Upper lobe of left lung (tissue), 4 donors: ENCODE data around the gene ZFYVE1.

Source experiments
- CTCF ChIP-seq, 6 experiments: fragments of 450-650 bp in 4 of 6; fragments of 200-600 bp in 2 of 6; sonication (generic) in 2 of 6; IDR thresholded peaks; one replicate each; pipeline ENCODE4 v1.5.1; 2016 to 2019; ENCODE audit warnings: antibody characterized with exemption in 6 of 6
- EP300 ChIP-seq, 4 donors: sonication (generic); formaldehyde crosslinking; IDR thresholded peaks; one replicate each; pipeline ENCODE4 v1.5.1; 2017; ENCODE audit warnings: antibody characterized with exemption in 4 of 4, control low read depth in 2 of 4
- POLR2AphosphoS5 ChIP-seq, 2 donors: sonication (generic); formaldehyde crosslinking; IDR thresholded peaks; one replicate each; pipeline ENCODE4 v1.5.1; 2017; ENCODE audit warnings: antibody characterized with exemption in 2 of 2

DNA sequence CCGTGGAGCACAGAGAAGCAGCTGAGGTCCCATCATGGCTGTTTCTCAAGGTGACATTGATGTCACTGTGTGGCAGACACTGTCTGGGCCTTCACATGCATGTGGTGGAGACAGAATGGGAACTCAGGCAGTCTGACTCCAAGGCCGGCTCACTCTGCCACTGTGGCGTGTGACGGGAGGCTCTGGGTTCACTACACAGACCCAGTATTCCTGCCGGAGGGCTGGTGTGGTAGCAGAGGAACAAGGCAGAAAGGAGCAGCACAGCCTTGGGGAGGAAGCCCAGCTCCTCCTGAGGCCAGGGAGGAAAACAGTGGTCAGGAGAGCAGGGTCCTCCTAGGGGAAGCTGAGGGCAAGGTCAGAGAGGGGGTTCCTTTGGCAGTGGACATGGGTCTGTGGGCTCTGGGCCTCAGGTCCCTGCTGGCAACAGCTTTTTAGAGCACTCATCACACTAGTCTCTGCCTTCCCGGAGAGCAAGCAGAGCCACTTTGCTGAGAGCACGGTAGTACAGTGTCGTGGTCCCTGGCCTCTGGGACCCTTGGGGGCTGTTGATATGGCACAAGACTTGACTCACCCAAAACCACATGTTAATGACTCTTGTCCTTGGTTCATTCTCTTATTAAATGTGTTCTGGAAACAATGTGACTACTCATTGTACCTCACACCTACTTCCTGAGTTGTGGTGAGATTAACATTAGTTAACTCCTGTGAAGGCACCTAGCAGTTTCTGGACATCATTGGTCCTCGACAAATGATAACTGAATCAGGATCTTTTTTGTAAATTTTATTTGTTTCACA, 79.3 kb downstream of the ZFYVE1 start:
- TF ChIP-seq EP300 (IDR thresholded peaks at IDR 0.05) (no peak), POLR2AphosphoS5 (IDR thresholded peaks at IDR 0.05) (no peak), CTCF (IDR thresholded peaks at IDR 0.05) (no peak)
